DOHH2 (cell line): ENCODE results near the gene DNAH7.

Source experiments
- H3F3A ChIP-seq: fragments of 200-600 bp; sonication (generic), shearing (Covaris generic); 2 replicates; pipeline ENCODE4 v1.6.0; 2016; ENCODE audit warnings: antibody characterized with exemption, mild to moderate bottlenecking; ENCODE audit not compliant: control insufficient read depth, insufficient read depth
- H3K27ac ChIP-seq: fragments of 200-600 bp; sonication (generic); 2 replicates; pipeline ENCODE4 v1.5.1; 2014; ENCODE audit warnings: low read depth, mild to moderate bottlenecking, low read length, moderate library complexity
- H3K27me3 ChIP-seq: fragments of 200-600 bp; sonication (generic); 2 replicates; pipeline ENCODE4 v1.6.1; 2014; ENCODE audit warnings: mild to moderate bottlenecking, low read length, mixed read lengths; ENCODE audit not compliant: control insufficient read depth
- H3K36me3 ChIP-seq: fragments of 200-600 bp; sonication (generic); 2 replicates; pipeline ENCODE4 v1.6.1; 2014; ENCODE audit warnings: mild to moderate bottlenecking, low read length, moderate library complexity, mixed read lengths; ENCODE audit not compliant: control insufficient read depth
- H3K4me1 ChIP-seq: fragments of 200-600 bp; sonication (generic); 2 replicates; pipeline ENCODE4 v1.6.1; 2014; ENCODE audit warnings: mild to moderate bottlenecking, low read length, mixed read lengths; ENCODE audit not compliant: control insufficient read depth
- H3K4me2 ChIP-seq: fragments of 200-600 bp; sonication (generic); 2 replicates; pipeline ENCODE4 v1.6.0; 2014; ENCODE audit warnings: mild to moderate bottlenecking, low read length, moderate library complexity
- H3K4me3 ChIP-seq: fragments of 200-600 bp; sonication (generic); 2 replicates; pipeline ENCODE4 v1.5.1; 2014; ENCODE audit warnings: mild to moderate bottlenecking, low read length, mixed read lengths
- H3K79me2 ChIP-seq: fragments of 200-600 bp; sonication (generic); 2 replicates; pipeline ENCODE4 v1.6.1; 2014; ENCODE audit warnings: mild to moderate bottlenecking, low read length, mixed read lengths; ENCODE audit not compliant: control insufficient read depth
- H3K9me2 ChIP-seq: fragments of 200-600 bp; sonication (generic); replicated peaks from 2 replicates; pipeline ENCODE4 v1.6.1; 2014; ENCODE audit warnings: mild to moderate bottlenecking, low read length, mixed read lengths; ENCODE audit not compliant: control insufficient read depth
- H3K9me3 ChIP-seq: fragments of 200-600 bp; sonication (generic); 2 replicates; pipeline ENCODE4 v1.6.1; 2014; ENCODE audit warnings: antibody characterized with exemption, low read length, mixed read lengths; ENCODE audit not compliant: control insufficient read depth, insufficient read depth
- H4K20me1 ChIP-seq: fragments of 200-600 bp; sonication (generic); 2 replicates; pipeline ENCODE4 v1.6.0; 2014; ENCODE audit warnings: low read depth, mild to moderate bottlenecking, antibody characterized with exemption, low read length, moderate library complexity; ENCODE audit not compliant: control insufficient read depth, insufficient read depth
- EZH2phosphoT487 ChIP-seq: fragments of 200-600 bp; sonication (generic); IDR thresholded peaks from 2 replicates; pipeline ENCODE4 v1.6.1; 2017; ENCODE audit warnings: borderline replicate concordance, mild to moderate bottlenecking, antibody characterized with exemption, low read length, moderate library complexity, mixed read lengths
- TF ChIP-seq, protein P1 (sequence below): fragments of 200-600 bp; sonication (generic); IDR thresholded peaks from one replicate; pipeline ENCODE4 v1.5.1; 2014; ENCODE audit warnings: antibody characterized with exemption, mild to moderate bottlenecking, low read depth, low read length; ENCODE audit not compliant: poor library complexity, severe bottlenecking

The DNAH7 gene

DNA sequence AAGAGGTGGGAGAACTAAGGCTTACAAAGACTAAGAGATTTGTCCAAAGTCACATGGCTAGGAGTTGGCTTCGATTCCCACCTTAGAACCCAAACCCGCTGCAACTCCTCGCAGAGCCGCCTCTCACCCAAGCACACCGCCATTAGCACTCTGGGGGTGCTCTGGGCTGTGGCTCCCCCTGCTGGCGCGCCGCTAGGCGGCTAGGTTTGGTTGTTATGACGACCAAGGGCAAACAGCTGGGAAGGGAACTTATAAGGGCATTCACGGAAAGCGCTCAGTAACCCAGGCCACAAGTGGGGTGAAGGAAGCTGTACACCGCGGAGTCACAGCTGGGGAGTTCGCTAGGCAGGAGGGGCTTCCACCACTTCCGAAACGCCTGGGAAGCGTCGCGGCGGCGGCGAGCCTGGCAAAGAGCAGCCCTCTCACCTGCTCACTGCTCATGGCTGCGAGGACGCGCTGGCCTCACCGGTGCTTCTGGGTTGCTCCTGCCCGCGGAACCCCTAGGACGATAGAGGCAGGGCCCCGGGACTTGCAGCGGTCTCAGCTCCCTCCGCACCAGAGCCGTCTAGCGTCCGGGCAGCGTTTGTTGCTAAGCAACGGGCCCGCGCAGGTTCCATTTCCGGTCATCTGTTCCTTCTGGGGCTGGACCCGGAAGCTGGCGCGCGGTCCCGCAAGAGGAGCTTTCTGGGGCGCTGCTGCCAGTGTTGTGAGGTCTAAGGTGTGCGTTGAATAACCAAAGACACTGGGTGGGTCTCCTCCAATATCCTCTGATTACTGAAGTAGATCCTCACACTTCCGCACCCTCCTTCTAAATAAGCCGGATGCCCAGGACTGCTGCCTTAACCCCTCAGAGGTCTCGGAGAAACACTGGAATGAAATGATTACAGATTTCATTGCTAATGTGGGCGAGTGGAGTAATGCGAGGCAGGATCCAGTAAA lies at the start of gene DNAH7:
DNAH7 (minus strand) TSS at position 567 of the 939 bp plus-strand sequence; CDS start at position 441, 126 bp downstream.
- Histone ChIP-seq H3K36me3 (no peaks in the 10 kb centered on the region), H3K27ac (no peak within 1 kb of the TSS), H3K79me2 (no peaks in the 10 kb centered on the region), H3K4me1 (peaks cover 14% of the 10 kb centered on the region), H4K20me1 (no peaks in the 10 kb centered on the region), H3K9me2 (no peaks in the 10 kb centered on the region), H3K9me3 (no peaks in the 10 kb centered on the region), H3F3A (peaks cover 5% of the 10 kb centered on the region; the same call in 1 of the 2 replicates), H3K4me3 (peak within 1 kb of the TSS; percentile 77), H3K4me2 (peak within 1 kb of the TSS; percentile 97), H3K27me3 (peaks cover 31% of the 10 kb centered on the region)
- TF ChIP-seq EZH2phosphoT487, result no peak
- TF ChIP-seq, protein P1, sequence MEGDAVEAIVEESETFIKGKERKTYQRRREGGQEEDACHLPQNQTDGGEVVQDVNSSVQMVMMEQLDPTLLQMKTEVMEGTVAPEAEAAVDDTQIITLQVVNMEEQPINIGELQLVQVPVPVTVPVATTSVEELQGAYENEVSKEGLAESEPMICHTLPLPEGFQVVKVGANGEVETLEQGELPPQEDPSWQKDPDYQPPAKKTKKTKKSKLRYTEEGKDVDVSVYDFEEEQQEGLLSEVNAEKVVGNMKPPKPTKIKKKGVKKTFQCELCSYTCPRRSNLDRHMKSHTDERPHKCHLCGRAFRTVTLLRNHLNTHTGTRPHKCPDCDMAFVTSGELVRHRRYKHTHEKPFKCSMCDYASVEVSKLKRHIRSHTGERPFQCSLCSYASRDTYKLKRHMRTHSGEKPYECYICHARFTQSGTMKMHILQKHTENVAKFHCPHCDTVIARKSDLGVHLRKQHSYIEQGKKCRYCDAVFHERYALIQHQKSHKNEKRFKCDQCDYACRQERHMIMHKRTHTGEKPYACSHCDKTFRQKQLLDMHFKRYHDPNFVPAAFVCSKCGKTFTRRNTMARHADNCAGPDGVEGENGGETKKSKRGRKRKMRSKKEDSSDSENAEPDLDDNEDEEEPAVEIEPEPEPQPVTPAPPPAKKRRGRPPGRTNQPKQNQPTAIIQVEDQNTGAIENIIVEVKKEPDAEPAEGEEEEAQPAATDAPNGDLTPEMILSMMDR, result peak; percentile 92

DNA sequence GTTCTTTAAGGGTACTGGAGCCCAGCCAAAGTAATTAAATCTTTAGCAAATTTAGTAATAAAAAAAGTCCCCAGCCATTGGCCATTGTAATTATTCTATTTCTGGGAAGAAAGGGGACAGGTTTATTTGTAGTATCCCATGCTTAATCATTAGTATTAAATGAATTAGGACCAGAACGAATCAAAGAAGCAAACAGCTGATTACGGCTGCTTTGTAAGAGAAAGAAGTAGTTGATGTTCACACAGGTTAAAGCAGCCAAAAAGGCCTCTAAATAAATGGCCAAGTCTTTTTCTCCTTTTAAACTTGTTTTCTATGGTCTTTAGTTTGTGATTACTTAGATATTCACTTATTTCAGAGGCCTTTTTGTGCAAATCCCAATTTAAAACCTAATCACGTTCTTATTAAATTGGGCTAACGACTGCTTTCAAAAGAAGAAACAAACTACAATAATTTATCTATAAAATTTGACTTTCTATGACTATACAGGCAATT lies 48.6 kb upstream of the DNAH7 start:
- Histone ChIP-seq H3K4me1 (peaks cover 8% of the 10 kb centered on the region), H3K4me3 (no peak overlapping the region), H3K36me3 (no peaks in the 10 kb centered on the region), H3K9me3 (no peaks in the 10 kb centered on the region), H3K27ac (no peak overlapping the region), H4K20me1 (no peaks in the 10 kb centered on the region), H3K79me2 (no peaks in the 10 kb centered on the region), H3K9me2 (no peaks in the 10 kb centered on the region), H3K27me3 (no peaks in the 10 kb centered on the region), H3F3A (no peaks in the 10 kb centered on the region), H3K4me2 (no peak overlapping the region)
- no peak for TF ChIP-seq EZH2phosphoT487
- TF ChIP-seq, protein P1, result no peak

DNA sequence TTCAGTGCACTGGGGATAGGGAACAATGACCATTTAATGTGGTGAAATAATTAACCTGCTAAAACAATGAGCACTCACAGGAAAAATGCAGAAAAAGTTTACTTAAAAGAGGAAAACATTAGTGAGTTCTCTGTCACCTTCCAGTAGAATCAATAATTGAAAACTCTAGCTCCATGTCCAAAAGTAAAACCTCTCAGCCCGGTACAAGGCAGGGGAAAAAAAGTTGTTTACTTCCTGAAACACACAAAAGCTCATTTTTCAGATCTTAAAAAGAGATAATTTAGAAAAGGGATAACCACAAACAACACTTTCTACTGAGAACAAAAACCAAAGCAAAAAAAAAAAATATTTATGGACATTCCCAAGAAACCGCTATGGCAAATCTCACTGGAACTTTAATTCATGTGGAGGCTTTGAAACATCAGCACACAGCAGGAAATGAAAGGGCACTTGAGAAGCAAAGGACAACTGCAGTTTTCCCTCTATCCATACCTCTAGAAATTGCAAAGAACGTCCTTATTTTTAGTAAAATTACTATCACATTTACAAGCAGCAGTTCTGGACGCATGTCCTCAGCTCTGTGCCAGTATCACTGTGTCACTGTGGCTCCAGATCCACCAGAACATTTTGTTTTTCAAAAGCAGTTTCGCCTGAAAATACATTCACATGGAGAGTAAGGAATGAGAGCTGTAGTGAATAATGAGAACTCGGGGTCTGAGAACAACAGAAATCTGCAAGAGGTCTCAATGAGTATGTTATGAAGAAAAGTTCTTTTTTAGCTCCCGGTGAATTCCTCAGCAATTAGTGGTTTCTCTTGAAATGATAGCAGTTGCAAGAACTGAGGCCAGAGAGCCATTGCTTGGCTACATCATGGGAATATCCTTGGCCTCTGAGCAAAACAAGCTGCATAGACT lies 44.7 kb upstream of the DNAH7 start:
- TF ChIP-seq, protein P1, result no peak
- TF ChIP-seq EZH2phosphoT487, result no peak
- H3K27me3 ChIP-seq, result no peaks in the 10 kb centered on the region
- H3K79me2 ChIP-seq, result no peaks in the 10 kb centered on the region
- no peaks in the 10 kb centered on the region for H4K20me1 ChIP-seq
- peaks cover 11% of the 10 kb centered on the region for H3K4me1 ChIP-seq
- H3F3A ChIP-seq, result no peaks in the 10 kb centered on the region
- H3K4me2 ChIP-seq, result no peak overlapping the region
- H3K9me3 ChIP-seq, result no peaks in the 10 kb centered on the region
- no peaks in the 10 kb centered on the region for H3K9me2 ChIP-seq
- H3K4me3 ChIP-seq, result no peak overlapping the region
- H3K27ac ChIP-seq, result no peak overlapping the region
- H3K36me3 ChIP-seq, result no peaks in the 10 kb centered on the region
